KOPT-K1 (cell line): ENCODE results near the gene ZWILCH.
"Not testable (repeated sequence)": the region's sequence is repeated elsewhere in the genome, so short reads cannot be mapped to it uniquely, and the experiment has no call there.

Source experiments
- H3K27ac ChIP-seq: fragments of 200-600 bp; sonication (generic); 2 replicates; pipeline ENCODE4 v1.5.1; 2016; ENCODE audit warnings: antibody characterized with exemption, mild to moderate bottlenecking, low read depth, low read length; ENCODE audit not compliant: poor library complexity, severe bottlenecking
- H3K36me3 ChIP-seq: fragments of 200-600 bp; sonication (generic); 2 replicates; pipeline ENCODE4 v1.5.1; 2017; ENCODE audit warnings: antibody characterized with exemption, mild to moderate bottlenecking, low read length, moderate library complexity; ENCODE audit not compliant: insufficient read depth
- H3K9me3 ChIP-seq: fragments of 200-600 bp; sonication (generic); 2 replicates; pipeline ENCODE4 v1.5.1; 2017; ENCODE audit warnings: antibody characterized with exemption, low read length, mild to moderate bottlenecking; ENCODE audit not compliant: insufficient read depth, poor library complexity, severe bottlenecking

Gene ZWILCH

GRCh38 chr15:66504563-66505429, at the start of gene ZWILCH, which contains the start of gene RPL4:
Gene ZWILCH (plus strand): TSS chr15:66505326. CDS start chr15:66505339, 13 bp downstream.
Gene RPL4 (minus strand): TSS chr15:66504855. CDS start chr15:66504790, 65 bp downstream.
- Histone ChIP-seq H3K27ac (peak within 1 kb of the TSS; percentile 86), H3K9me3 (no peaks in the 10 kb centered on the region), H3K36me3 (peaks cover 55% of the 10 kb centered on the region)

- no peak overlapping the region for H3K27ac ChIP-seq
- H3K36me3 ChIP-seq: peaks cover 22% of the 10 kb centered on the region
- no peaks in the 10 kb centered on the region for H3K9me3 ChIP-seq
Observed at GRCh38 chr15:66456211-66456610, 48.9 kb upstream of the ZWILCH start.

- peaks cover 16% of the 10 kb centered on the region for H3K36me3 ChIP-seq
- H3K9me3 ChIP-seq: no peaks in the 10 kb centered on the region
- no peak overlapping the region for H3K27ac ChIP-seq
Observed at GRCh38 chr15:66459818-66460615, 45.1 kb upstream of the ZWILCH start.

GRCh38 chr15:66461294-66461693, 43.8 kb upstream of the ZWILCH start:
- H3K9me3 ChIP-seq, H3K36me3 ChIP-seq, H3K27ac ChIP-seq: not testable (repeated sequence)

- peaks cover 10% of the 10 kb centered on the region for H3K9me3 ChIP-seq
- peaks cover 15% of the 10 kb centered on the region; the same call in 1 of the 2 replicates for H3K36me3 ChIP-seq
- no peak overlapping the region for H3K27ac ChIP-seq
Observed at GRCh38 chr15:66461917-66462316, 43.2 kb upstream of the ZWILCH start.

- peaks cover 10% of the 10 kb centered on the region for H3K9me3 ChIP-seq
- no peak overlapping the region for H3K27ac ChIP-seq
- peaks cover 16% of the 10 kb centered on the region; the same call in 1 of the 2 replicates for H3K36me3 ChIP-seq
Observed at GRCh38 chr15:66462627-66463026, 42.5 kb upstream of the ZWILCH start.

GRCh38 chr15:66465294-66465693, 39.8 kb upstream of the ZWILCH start:
- H3K9me3 ChIP-seq: peaks cover 10% of the 10 kb centered on the region
- not testable (repeated sequence) for H3K27ac ChIP-seq
- peaks cover 16% of the 10 kb centered on the region; the same call in 1 of the 2 replicates for H3K36me3 ChIP-seq

GRCh38 chr15:66467162-66468040, 37.7 kb upstream of the ZWILCH start:
- H3K9me3 ChIP-seq: peaks cover 10% of the 10 kb centered on the region
- peaks cover 16% of the 10 kb centered on the region; the same call in 1 of the 2 replicates for H3K36me3 ChIP-seq
- H3K27ac ChIP-seq: not testable (repeated sequence)

GRCh38 chr15:66470825-66471224, 34.3 kb upstream of the ZWILCH start:
- not testable (repeated sequence) for H3K27ac ChIP-seq, H3K9me3 ChIP-seq, H3K36me3 ChIP-seq

GRCh38 chr15:66472176-66472999, 32.7 kb upstream of the ZWILCH start:
- Histone ChIP-seq H3K27ac (peak overlapping the region; percentile 64), H3K36me3 (no peaks in the 10 kb centered on the region), H3K9me3 (no peaks in the 10 kb centered on the region)

GRCh38 chr15:66474135-66474534, 31.0 kb upstream of the ZWILCH start:
- Histone ChIP-seq H3K9me3 (no peaks in the 10 kb centered on the region), H3K36me3 (no peaks in the 10 kb centered on the region), H3K27ac (no peak overlapping the region)

GRCh38 chr15:66474963-66475362, 30.2 kb upstream of the ZWILCH start:
- no peaks in the 10 kb centered on the region for H3K9me3 ChIP-seq
- no peaks in the 10 kb centered on the region for H3K36me3 ChIP-seq
- no peak overlapping the region for H3K27ac ChIP-seq

- Histone ChIP-seq H3K36me3 (peaks cover 5% of the 10 kb centered on the region; the same call in 1 of the 2 replicates), H3K9me3 (no peaks in the 10 kb centered on the region), H3K27ac (no peak overlapping the region)
Observed at GRCh38 chr15:66476535-66476934, 28.6 kb upstream of the ZWILCH start.

- Histone ChIP-seq H3K27ac (no peak overlapping the region), H3K9me3 (no peaks in the 10 kb centered on the region), H3K36me3 (peaks cover 10% of the 10 kb centered on the region; the same call in 1 of the 2 replicates)
Observed at GRCh38 chr15:66477011-66477410, 28.1 kb upstream of the ZWILCH start.
